UCSD-AML1 (cell line): Measurements from ENCODE around the gene NDST4.

Experiments
- DNase-seq: peaks from one replicate; lab custom pipeline; 2025; ENCODE audit not compliant: unreplicated experiment; lab: John Stamatoyannopoulos, UW

Gene NDST4

GRCh38 chr4:115113506-115114106 is at the start of gene NDST4:
NDST4 (minus strand) TSS chr4:115113620; CDS start chr4:115077036, 36,584 bp downstream.
- peak; percentile 59 for DNase-seq

- DNase-seq, result no peak
Measured at GRCh38 chr4:115159141-115159540, 45.7 kb upstream of the NDST4 start.

DNA sequence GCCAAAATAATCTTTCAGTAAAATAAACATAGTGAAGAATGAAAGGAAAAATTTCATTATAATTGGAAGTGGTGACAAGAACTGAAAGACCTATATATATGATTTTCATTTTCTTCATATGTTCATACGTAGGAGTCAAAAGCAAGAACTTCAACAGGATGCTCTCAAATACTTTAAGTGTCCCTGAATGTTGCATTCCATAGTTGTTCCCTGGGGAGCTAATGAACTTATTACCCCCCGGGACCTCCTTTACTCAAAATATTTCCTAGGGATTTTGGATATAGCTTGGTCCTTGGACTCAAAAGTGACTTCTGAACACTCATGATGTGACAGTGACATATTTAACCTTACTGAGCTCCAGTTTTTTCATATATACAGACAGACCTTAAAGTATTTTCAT is 44.9 kb upstream of the NDST4 start:
- DNase-seq, result no peak

DNA sequence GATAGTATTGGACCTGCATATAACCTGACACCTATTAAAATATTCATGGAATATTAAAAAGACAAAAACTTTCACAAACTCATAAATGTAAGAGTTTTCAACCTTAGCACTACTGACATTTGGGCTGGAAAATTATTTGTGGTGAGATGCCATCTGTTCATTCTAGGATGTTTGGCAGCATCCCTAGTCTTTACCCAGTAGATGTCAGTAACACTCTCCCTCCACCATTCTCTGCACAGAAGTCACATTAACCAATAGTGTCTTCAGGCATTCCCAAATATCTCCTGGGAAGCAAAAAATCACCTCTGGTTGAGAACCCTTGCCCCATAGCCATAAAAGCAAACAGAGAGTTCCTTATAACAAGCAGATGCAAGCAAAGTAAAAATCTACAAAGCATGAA is 41.4 kb upstream of the NDST4 start:
- DNase-seq, result no peak

DNA sequence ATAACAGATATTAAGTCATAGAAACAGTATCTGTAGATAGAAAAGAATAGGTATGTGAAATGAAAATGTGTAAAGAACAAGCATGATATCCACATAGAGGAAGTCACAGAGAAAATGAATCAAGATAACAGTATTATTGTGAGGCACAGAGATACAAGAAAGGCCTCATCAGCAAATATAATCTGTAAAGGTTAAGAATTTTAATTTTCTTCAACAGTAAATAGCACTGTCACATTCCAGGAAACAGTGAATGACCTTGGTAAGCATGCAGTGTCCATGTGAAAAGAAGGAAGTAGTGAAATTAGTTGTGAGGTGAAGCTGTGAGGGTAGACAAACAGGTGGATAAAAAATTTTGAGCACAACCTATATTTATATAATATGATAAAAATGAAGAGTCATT is 39.5 kb upstream of the NDST4 start:
- DNase-seq, result no peak

- no peak for DNase-seq
Measured at GRCh38 chr4:115152081-115152480, 38.7 kb upstream of the NDST4 start.

- no peak for DNase-seq
Measured at GRCh38 chr4:115149106-115149505, 35.7 kb upstream of the NDST4 start.

- DNase-seq, result no peak
Measured at GRCh38 chr4:115145393-115146160, 32.2 kb upstream of the NDST4 start.

DNA sequence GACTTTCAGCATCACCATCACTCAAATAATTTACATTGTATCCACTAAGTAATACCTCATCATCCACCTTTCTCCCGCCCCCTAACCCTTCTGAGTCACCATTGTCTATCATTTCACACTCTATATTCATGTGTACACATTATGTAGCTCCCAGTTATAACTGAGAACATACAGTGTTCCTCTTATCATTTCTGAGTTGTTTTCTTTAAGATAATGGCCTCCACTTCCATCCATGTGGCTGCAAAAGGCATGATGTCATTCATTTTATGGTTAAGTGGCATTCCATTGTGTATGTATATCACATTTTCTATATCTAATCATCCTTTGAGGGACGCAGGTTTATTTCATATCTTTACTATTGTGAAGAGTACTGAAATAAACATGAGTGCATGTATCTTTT is 14.6 kb upstream of the NDST4 start:
- no peak for DNase-seq

GRCh38 chr4:115126491-115126890 is 13.1 kb upstream of the NDST4 start:
- DNase-seq, result no peak

- DNase-seq, result no peak
Measured at GRCh38 chr4:115121351-115122043, 8.1 kb upstream of the NDST4 start.

DNA sequence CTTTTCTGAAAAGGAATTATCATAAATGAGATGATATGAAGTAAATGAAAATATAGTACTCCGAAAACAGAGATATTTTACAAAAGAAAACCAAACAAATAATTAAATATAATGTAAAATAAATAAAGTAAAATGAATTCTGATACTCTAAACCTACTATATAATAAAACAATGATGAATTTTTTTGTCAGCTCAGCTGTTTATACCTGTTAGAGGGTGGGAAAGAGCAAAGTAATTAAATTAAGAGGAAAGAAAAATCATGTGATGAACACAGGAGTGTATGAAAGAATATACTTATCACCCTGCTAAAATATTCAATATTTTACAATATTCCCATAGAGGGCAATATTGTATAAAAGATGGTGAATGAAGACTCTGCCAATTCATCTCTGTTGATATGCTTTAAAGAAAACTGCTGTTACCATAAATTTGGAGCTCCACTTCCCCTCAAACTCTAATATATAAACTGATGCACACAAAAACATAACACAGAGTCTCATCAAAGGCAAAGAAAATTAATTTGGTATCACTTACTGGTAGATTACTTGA is 6.5 kb upstream of the NDST4 start:
- DNase-seq, result no peak

DNA sequence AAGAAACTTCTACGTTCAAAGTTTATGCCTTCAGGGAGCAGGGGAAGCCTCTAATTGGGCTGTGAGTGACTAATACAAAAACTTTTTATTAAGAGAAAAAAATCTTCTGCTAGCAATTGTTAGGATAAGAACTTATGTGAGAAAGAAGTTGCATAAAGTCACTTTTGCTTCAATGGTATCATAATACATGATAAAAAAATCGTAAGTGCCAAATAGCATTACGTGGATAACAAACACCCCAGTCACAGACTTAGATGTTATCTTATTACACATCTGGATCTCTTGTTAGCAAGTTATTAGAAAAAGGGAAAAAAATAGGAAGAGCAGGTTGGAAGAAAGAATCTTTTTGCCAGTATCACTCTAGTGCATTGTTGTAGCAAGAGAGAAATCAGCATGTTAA is 4.2 kb upstream of the NDST4 start:
- DNase-seq, result no peak

DNA sequence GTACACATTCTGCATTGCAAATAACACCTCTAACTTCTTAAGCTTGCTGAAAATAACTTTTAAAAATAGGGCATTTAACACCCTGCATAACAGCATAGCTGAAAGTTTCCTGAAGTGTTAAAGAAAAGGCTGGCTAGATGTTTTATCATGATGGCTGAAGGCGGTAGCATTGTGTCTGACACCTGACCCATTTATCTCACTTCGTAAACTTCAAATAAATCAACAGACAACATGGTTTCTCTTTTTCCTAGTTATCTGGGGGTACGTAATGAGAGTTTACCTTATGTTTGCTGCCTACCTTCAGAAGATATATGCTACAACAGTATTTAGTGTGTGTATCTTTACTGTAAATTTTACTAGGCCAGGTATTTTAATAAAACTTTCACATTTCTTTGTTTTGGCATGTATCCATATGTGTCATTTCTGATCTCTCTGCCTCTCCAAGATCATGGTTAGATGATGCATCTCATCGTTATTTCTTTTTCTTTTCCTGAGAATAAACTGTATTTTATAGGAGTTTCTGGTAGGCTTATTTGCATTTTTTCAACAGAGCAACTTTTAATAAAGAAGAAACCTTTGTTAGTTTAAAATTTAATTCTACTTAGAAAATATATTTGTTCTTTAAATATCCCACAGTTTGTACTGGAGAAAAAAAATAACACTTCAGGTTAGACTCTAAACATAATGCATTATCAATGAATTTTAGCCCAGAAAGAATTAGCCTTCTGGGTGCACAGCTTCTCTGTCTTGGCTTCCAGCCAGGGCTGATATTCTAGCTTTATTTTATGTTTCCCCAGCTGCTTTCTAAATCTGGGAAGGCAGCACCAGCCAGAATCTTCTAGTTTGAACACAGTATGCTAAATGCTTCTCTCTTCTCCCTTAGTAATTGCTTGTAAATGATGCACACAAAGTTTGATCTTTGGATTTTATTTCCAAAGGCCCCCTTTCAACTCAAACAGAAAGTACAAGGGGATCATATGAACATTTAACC is 2.9 kb downstream of the NDST4 start:
- DNase-seq, result no peak

DNA sequence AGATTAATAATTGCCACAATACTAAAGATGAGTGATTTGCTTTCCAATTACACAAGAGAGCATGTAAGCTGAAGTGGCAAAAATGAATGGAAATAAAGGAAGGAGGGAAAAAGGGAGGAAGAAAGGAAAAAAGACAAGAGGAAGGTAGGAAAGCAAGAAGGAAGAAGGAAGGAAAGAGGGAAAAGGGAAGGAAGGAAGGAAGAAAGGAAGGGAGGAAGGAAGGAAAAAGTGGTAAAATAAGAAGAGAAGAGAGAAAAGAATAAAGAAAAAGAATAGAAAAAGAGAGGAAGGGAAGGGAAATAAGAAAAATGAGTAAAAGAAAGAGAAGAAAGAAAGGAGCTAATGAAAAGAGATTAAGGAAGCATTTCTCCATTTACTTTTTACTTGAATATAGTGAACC is 4.6 kb downstream of the NDST4 start:
- DNase-seq, result no peak

DNA sequence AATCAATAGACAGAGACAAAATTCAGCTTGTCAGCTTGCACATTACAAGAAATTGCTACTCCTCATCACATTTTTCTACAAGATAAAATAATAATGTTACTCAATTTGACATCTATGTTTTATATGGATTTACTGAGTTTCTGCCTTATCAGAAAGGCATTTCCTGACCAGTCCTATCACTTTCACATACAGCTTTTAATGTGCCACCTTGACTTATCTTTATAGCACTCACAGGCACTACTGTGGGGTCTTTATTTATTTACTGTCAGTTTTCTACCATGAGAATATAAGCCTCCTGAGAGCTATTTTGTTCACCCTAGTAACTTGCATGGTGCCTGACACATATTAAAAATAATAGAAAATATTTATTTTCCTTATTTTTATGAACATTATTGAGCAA is 6.0 kb downstream of the NDST4 start:
- no peak for DNase-seq

- no peak for DNase-seq
Measured at GRCh38 chr4:115101675-115102074, 11.7 kb downstream of the NDST4 start.

DNA sequence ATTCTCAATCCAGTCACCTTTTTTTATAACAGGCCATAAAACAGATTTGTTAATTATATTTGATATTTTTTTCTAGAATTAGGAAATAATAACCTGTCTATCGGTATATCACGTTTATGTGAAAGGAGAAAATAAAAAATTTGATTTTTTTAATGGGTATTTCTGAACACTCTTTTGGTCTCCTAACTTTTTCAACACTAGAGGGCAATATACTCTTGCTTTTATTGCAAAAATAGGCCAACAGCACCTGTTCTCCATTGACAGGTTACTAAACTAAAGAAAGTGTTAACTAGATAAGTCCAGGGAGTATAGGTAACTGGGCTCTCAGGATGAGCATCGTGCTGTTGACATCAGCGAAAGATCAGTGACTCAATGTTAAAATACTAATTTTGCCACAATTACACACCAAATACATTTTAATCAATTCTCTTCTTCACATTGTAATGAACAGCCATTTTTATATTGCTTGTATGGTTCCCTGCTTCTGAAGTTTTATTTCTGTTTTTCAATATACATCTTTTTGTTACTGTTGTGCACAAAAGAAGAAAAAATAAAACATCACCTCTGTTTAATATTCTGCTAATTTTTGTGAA is 22.8 kb downstream of the NDST4 start:
- DNase-seq, result no peak

DNA sequence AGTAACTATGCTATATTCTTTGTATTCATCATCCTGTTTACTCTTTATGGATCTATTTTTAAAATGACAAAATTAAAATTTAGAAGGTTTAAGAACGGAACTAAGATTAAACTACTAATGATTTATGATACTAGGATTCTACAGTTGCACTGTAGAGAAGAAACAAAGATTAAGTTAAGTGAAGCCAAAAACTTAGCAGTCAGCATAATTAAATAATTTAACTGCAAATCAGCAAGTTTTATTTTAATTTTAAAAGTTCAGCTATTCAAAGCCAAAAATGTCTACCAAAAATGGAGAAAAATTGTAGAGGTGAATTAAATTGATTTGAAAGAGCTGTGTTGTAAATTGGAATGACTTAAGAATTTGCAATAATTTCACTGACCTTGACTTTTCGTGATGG is 30.8 kb downstream of the NDST4 start:
- DNase-seq, result no peak

DNA sequence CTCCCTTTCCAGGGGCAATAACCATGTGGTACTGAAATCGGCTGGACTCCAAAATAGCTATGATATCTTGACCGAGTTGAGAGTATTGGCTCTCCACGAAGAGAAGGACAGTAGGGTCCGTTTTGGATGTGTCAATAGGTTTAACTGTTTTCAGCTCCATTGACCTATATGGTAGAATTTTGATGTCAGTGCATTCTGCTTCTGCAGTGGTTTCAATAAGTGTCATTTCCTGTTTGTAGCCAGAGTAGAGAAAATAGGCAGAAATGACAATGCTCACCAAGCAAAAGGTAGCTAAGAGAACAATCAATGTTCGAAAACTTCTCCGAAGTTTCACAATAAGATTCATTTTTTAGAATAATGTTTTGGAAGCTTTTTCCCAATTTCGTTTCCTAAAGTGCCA is 36.7 kb downstream of the NDST4 start:
- DNase-seq, result no peak
